Measurements from ENCODE around the gene PCBP3.
"Not testable (repeated sequence)": the region's sequence is repeated elsewhere in the genome, so short reads cannot be mapped to it uniquely, and the experiment has no call there.

DNA sequence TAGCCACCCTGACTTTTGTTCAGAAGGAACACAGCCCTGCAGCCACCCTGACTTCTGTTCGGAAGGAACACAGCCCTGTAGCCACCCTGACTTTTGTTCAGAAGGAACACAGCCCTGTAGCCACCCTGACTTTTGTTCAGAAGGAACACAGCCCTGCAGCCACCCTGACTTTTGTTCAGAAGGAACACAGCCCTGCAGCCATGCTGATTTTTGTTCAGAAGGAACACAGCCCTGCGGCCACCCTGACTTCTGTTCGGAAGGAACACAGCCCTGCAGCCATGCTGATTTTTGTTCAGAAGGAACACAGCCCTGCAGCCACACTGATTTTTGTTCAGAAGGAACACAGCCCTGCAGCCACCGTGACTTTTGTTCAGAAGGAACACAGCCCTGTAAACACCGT lies 208.9 kb downstream of the PCBP3 start:
- TF ChIP-seq CTCF (IDR thresholded peaks at IDR 0.05; ENCODE audit: poor library complexity, severe bottlenecking); EP300 (conservative IDR thresholded peaks at IDR 0.05; ENCODE audit: poor library complexity, severe bottlenecking); EZH2 (IDR thresholded peaks at IDR 0.05; ENCODE audit: borderline replicate concordance, insufficient read depth, low read length, poor library complexity, severe bottlenecking); MXI1 (conservative IDR thresholded peaks at IDR 0.05; ENCODE audit: poor library complexity, severe bottlenecking); TAF1 (IDR thresholded peaks at IDR 0.05; ENCODE audit: low read depth): not testable (repeated sequence)
- TF ChIP-seq, protein P1, sequence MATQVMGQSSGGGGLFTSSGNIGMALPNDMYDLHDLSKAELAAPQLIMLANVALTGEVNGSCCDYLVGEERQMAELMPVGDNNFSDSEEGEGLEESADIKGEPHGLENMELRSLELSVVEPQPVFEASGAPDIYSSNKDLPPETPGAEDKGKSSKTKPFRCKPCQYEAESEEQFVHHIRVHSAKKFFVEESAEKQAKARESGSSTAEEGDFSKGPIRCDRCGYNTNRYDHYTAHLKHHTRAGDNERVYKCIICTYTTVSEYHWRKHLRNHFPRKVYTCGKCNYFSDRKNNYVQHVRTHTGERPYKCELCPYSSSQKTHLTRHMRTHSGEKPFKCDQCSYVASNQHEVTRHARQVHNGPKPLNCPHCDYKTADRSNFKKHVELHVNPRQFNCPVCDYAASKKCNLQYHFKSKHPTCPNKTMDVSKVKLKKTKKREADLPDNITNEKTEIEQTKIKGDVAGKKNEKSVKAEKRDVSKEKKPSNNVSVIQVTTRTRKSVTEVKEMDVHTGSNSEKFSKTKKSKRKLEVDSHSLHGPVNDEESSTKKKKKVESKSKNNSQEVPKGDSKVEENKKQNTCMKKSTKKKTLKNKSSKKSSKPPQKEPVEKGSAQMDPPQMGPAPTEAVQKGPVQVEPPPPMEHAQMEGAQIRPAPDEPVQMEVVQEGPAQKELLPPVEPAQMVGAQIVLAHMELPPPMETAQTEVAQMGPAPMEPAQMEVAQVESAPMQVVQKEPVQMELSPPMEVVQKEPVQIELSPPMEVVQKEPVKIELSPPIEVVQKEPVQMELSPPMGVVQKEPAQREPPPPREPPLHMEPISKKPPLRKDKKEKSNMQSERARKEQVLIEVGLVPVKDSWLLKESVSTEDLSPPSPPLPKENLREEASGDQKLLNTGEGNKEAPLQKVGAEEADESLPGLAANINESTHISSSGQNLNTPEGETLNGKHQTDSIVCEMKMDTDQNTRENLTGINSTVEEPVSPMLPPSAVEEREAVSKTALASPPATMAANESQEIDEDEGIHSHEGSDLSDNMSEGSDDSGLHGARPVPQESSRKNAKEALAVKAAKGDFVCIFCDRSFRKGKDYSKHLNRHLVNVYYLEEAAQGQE (IDR thresholded peaks at IDR 0.05; ENCODE audit: borderline replicate concordance), result not testable (repeated sequence)

All from neural cell (in vitro differentiated cells).